ENCODE measurements around the gene ALDH16A1.

DNA sequence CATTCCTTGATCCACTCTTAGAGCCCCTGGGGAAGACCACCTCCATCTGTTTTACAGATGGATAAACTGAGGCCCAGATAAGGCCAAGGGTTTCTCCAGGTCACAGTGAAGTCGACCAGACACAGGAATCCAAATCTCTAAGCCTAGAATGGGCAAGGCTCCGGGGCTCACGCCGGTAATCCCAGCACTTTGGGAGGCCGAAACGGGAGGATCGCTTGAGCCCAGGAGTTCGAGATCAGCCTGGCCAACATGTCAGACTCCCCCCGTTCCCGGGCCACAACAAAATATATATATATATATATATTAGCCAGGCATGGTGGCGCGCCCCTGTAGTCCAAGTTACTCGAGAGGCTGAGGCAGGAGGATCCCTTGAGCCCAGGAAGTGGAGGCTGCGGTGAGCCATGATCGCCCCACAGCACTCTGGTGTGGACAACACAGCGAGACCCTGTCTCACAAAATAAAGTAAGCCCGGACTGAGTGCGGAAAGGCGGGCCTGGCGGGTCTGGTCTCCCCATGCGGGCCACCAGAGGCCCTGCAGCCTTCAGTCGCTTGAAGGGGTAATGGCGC lies 33.8 kb downstream of the ALDH16A1 start:
- TF ChIP-seq, protein P1, sequence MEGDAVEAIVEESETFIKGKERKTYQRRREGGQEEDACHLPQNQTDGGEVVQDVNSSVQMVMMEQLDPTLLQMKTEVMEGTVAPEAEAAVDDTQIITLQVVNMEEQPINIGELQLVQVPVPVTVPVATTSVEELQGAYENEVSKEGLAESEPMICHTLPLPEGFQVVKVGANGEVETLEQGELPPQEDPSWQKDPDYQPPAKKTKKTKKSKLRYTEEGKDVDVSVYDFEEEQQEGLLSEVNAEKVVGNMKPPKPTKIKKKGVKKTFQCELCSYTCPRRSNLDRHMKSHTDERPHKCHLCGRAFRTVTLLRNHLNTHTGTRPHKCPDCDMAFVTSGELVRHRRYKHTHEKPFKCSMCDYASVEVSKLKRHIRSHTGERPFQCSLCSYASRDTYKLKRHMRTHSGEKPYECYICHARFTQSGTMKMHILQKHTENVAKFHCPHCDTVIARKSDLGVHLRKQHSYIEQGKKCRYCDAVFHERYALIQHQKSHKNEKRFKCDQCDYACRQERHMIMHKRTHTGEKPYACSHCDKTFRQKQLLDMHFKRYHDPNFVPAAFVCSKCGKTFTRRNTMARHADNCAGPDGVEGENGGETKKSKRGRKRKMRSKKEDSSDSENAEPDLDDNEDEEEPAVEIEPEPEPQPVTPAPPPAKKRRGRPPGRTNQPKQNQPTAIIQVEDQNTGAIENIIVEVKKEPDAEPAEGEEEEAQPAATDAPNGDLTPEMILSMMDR (IDR thresholded peaks at IDR 0.05): peak in 3 of 6 experiments; percentile 11 to 22 (median 18)
- no peak for TF ChIP-seq POLR2A (IDR thresholded peaks at IDR 0.05)
